GM23338 (cell line): ENCODE measurements around the gene TTC8. TPM values are rescaled to one million over a fixed set of nuclear protein-coding genes. Genes with fewer than 3 reads are reported as not detected.

Source experiments
- ATAC-seq: fragments of 200-7000 bp; cut with Tn5 transposase; 3 replicates; pipeline ENCODE4 v1.9.1; 2020
- DNase-seq: peaks from one replicate; pipeline ENCODE4 v3.0.0-alpha.2; 2015; ENCODE audit warnings: low spot score
- H2AFZ ChIP-seq: fragments of 200-600 bp; sonication (generic); 2 replicates; pipeline ENCODE4 v1.8.0; 2016; ENCODE audit warnings: antibody characterized with exemption, mild to moderate bottlenecking, moderate library complexity
- H3F3A ChIP-seq: fragments of 200-600 bp; sonication (generic); replicated peaks from 2 replicates; pipeline ENCODE4 v1.8.0; 2017; ENCODE audit warnings: antibody characterized with exemption, mixed run types, low read depth
- H3K27ac ChIP-seq: fragments of 200-600 bp; sonication (generic); 2 replicates; pipeline ENCODE4 v1.6.1; 2016; ENCODE audit warnings: low read depth
- H3K27me3 ChIP-seq: fragments of 200-600 bp; sonication (generic); 2 replicates; pipeline ENCODE4 v1.8.0; 2016; ENCODE audit warnings: mild to moderate bottlenecking, mixed run types, moderate library complexity; ENCODE audit not compliant: insufficient read depth
- H3K36me3 ChIP-seq: fragments of 200-600 bp; sonication (generic); 2 replicates; pipeline ENCODE4 v1.8.0; 2016; ENCODE audit warnings: mild to moderate bottlenecking; ENCODE audit not compliant: insufficient read depth
- H3K4me1 ChIP-seq: fragments of 200-600 bp; sonication (generic); 2 replicates; pipeline ENCODE4 v1.8.0; 2016; ENCODE audit warnings: mild to moderate bottlenecking, moderate library complexity; ENCODE audit not compliant: insufficient read depth
- H3K4me2 ChIP-seq: fragments of 200-600 bp; sonication (generic); 2 replicates; pipeline ENCODE4 v1.7.1; 2017; ENCODE audit warnings: mixed run types
- H3K4me3 ChIP-seq: fragments of 200-600 bp; sonication (generic); 2 replicates; pipeline ENCODE4 v1.6.1; 2016; ENCODE audit warnings: mixed run types
- H3K79me2 ChIP-seq: fragments of 200-600 bp; sonication (generic); replicated peaks from 2 replicates; pipeline ENCODE4 v1.8.0; 2017; ENCODE audit warnings: mild to moderate bottlenecking; ENCODE audit not compliant: insufficient read depth
- H3K9me2 ChIP-seq: fragments of 200-600 bp; sonication (generic); 2 replicates; pipeline ENCODE4 v1.8.0; 2017; ENCODE audit not compliant: insufficient read depth
- H4K20me1 ChIP-seq: fragments of 200-600 bp; sonication (generic); replicated peaks from 2 replicates; pipeline ENCODE4 v1.8.0; 2017; ENCODE audit warnings: mild to moderate bottlenecking; ENCODE audit not compliant: insufficient read depth
- H3K27ac Mint-ChIP-seq: 2 replicates; pipeline ENCODE4 v1.8.0; 2020; ENCODE audit warnings: inconsistent platforms, mild to moderate bottlenecking, moderate library complexity, mixed read lengths
- H3K27me3 Mint-ChIP-seq: 3 replicates; pipeline ENCODE4 v1.8.0; 2022; ENCODE audit warnings: low read depth, mild to moderate bottlenecking, moderate library complexity, mixed read lengths, inconsistent platforms; ENCODE audit not compliant: insufficient read depth, poor library complexity
- H3K36me3 Mint-ChIP-seq: 3 replicates; pipeline ENCODE4 v1.8.0; 2021; ENCODE audit warnings: low read depth, mild to moderate bottlenecking, inconsistent platforms, moderate library complexity, mixed read lengths
- H3K4me1 Mint-ChIP-seq: 3 replicates; pipeline ENCODE4 v1.8.0; 2020; ENCODE audit warnings: mild to moderate bottlenecking, inconsistent platforms, mixed read lengths
- H3K4me3 Mint-ChIP-seq: 3 replicates; pipeline ENCODE4 v1.8.0; 2021; ENCODE audit warnings: moderate library complexity, mild to moderate bottlenecking, inconsistent platforms, mixed read lengths
- H3K9me3 Mint-ChIP-seq: 3 replicates; pipeline ENCODE4 v1.8.0; 2020; ENCODE audit warnings: moderate library complexity, mild to moderate bottlenecking, inconsistent platforms, mixed read lengths
- CREB1 ChIP-seq: fragments of 250-450 bp; sonication (Bioruptor Pico); IDR thresholded peaks from 2 replicates; pipeline ENCODE4 v1.5.0; 2020; ENCODE audit warnings: low read depth, mild to moderate bottlenecking, moderate library complexity
- CTCF ChIP-seq, 2 experiments: fragments of 200-600 bp in 1 of 2; sonication (generic) in 1 of 2; conservative IDR thresholded peaks; 2 replicates each; pipeline versions ENCODE4 v1.5.1 to v1.6.1; 2016 to 2017; ENCODE audit warnings: antibody characterized with exemption in 2 of 2, low read depth in 2 of 2, mild to moderate bottlenecking in 2 of 2, moderate library complexity in 1 of 2
- EZH2 ChIP-seq: fragments of 200-600 bp; sonication (generic); IDR thresholded peaks from one replicate; pipeline ENCODE4 v1.8.0; 2017; ENCODE audit warnings: antibody characterized with exemption, mild to moderate bottlenecking, low read depth; ENCODE audit not compliant: unreplicated experiment
- EZH2phosphoT487 ChIP-seq: fragments of 200-600 bp; sonication (generic); IDR thresholded peaks from one replicate; pipeline ENCODE4 v1.8.1; 2018; ENCODE audit warnings: antibody characterized with exemption; ENCODE audit not compliant: unreplicated experiment
- JUNB ChIP-seq: IDR thresholded peaks from one replicate; pipeline ENCODE4 v1.6.1; 2016; ENCODE audit warnings: antibody characterized with exemption; ENCODE audit not compliant: unreplicated experiment
- POLR2AphosphoS5 ChIP-seq: IDR thresholded peaks from 2 replicates; pipeline ENCODE4 v1.6.1; 2016; ENCODE audit warnings: antibody characterized with exemption, low read depth
- REST ChIP-seq: IDR thresholded peaks from one replicate; pipeline ENCODE4 v1.6.1; 2018; ENCODE audit warnings: antibody characterized with exemption; ENCODE audit not compliant: unreplicated experiment
- ZNF114 ChIP-seq: fragments of 250-450 bp; sonication (Bioruptor Pico); IDR thresholded peaks from 2 replicates; pipeline ENCODE4 v1.5.0; 2020; ENCODE audit warnings: mild to moderate bottlenecking, moderate library complexity
- ZNF331 ChIP-seq: fragments of 250-450 bp; sonication (Bioruptor Pico); IDR thresholded peaks from 2 replicates; pipeline ENCODE4 v1.5.0; 2020; ENCODE audit warnings: low read depth, mild to moderate bottlenecking, moderate library complexity
- polyA plus RNA-seq: library from polyadenylated mRNA; unstranded; fragments of >200 nt; fragmentation: Nextera tagmentation; extraction: Ambion mirVana; gene quantifications from 2 replicates; pipeline ENCODE4 v1.2.1, GENCODE V29; 2016
- total RNA-seq: library from RNA; depleted of rRNA; stranded (reverse); fragments of >200 nt; shearing (Covaris generic); gene quantifications from 2 replicates; pipeline ENCODE4 v1.2.3, GENCODE V29; 2014

The TTC8 gene
- total and polyA plus RNA-seq, 2 experiments from 2014 or later = 7.5 to 10.5 TPM

- Histone ChIP-seq H3K4me3 (0 out of 2 replicates have a peak overlapping the region, but pooled peaks have one; percentile 73), H3K27ac (no peak overlapping the region), H3K9me2 (0 out of 2 replicates have a peak, but pooled peaks cover 5% of the 10 kb centered on the region), H2AFZ (no peak overlapping the region), H3K4me1 (peaks cover 4% of the 10 kb centered on the region; the same call in 1 of the 2 replicates), H3K36me3 (no peaks in the 10 kb centered on the region), H4K20me1 (no peaks in the 10 kb centered on the region), H3K79me2 (no peaks in the 10 kb centered on the region), H3F3A (no peaks in the 10 kb centered on the region), H3K4me2 (no peak overlapping the region), H3K27me3 (peaks cover 53% of the 10 kb centered on the region)
- peak overlapping the region; percentile 83; the same call in 2 of the 3 replicates for H3K4me3 Mint-ChIP-seq
- H3K27me3 Mint-ChIP-seq = peaks cover 29% of the 10 kb centered on the region
- H3K4me1 Mint-ChIP-seq = no peaks in the 10 kb centered on the region
- DNase-seq (no peak), ATAC-seq (no peak)
- peak; percentile 31 for TF ChIP-seq EZH2
- no peak for TF ChIP-seq EZH2phosphoT487
- H3K9me3 Mint-ChIP-seq = peaks cover under 1% of the 10 kb centered on the region; the same call in 1 of the 3 replicates
- H3K27ac Mint-ChIP-seq = no peak overlapping the region
- H3K36me3 Mint-ChIP-seq = no peaks in the 10 kb centered on the region
Observed at GRCh38 chr14:88790501-88791251, 33.8 kb upstream of the TTC8 start.

- Mint-ChIP-seq H3K4me3 (peak overlapping the region; percentile 83), H3K27me3 (peaks cover 29% of the 10 kb centered on the region), H3K9me3 (no peaks in the 10 kb centered on the region; the same call in 2 of the 3 replicates), H3K36me3 (no peaks in the 10 kb centered on the region), H3K4me1 (no peaks in the 10 kb centered on the region), H3K27ac (no peak overlapping the region)
- no peak overlapping the region for H3K27ac ChIP-seq
- no peaks in the 10 kb centered on the region for H3K79me2 ChIP-seq
- peaks cover 53% of the 10 kb centered on the region for H3K27me3 ChIP-seq
- H3F3A ChIP-seq = no peaks in the 10 kb centered on the region
- ATAC-seq (no peak), DNase-seq (no peak)
- H2AFZ ChIP-seq = no peak overlapping the region; the same call in 1 of the 2 replicates
- H3K9me2 ChIP-seq = 0 out of 2 replicates have a peak, but pooled peaks cover 5% of the 10 kb centered on the region
- peaks cover 4% of the 10 kb centered on the region; the same call in 1 of the 2 replicates for H3K4me1 ChIP-seq
- peak overlapping the region; percentile 73 for H3K4me3 ChIP-seq
- H3K36me3 ChIP-seq = no peaks in the 10 kb centered on the region
- H4K20me1 ChIP-seq = no peaks in the 10 kb centered on the region
- peak overlapping the region; percentile 80 for H3K4me2 ChIP-seq
- TF ChIP-seq EZH2 (no peak), ZNF331 (CRISPR knock-in tag) (no peak), CREB1 (no peak), JUNB (no peak), ZNF114 (CRISPR knock-in tag) (no peak), EZH2phosphoT487 (no peak), REST (no peak), POLR2AphosphoS5 (no peak), CTCF (conservative IDR thresholded peaks at IDR 0.05; ENCODE audit: low read depth in 2 of 2) (no peak)
Observed at GRCh38 chr14:88791252-88791621, 33.2 kb upstream of the TTC8 start.
